Measurements from ENCODE around the gene GGT1.

DNA sequence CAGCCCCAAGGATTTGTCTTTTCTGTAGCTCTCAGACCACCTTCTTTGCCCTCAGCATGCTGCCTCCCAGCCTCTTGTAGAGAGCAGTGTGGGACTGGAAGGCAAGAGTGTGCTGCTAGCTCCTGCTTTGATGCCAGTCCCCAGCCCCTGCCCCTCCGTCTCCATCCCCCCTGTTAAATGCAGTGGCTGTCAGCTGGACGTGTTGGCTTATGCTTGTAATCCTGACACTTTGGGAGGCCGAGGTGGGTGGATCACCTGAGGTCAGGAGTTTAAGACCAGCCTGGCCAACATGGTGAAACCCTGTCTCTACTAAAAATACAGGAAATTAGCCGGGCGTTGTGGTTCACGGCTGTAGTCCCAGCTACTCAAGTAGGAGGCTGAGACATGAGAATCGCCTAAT is 31.7 kb upstream of the GGT1 start:
- TF ChIP-seq POLR2A (IDR thresholded peaks at IDR 0.05), result no peak
- TF ChIP-seq, protein P1, sequence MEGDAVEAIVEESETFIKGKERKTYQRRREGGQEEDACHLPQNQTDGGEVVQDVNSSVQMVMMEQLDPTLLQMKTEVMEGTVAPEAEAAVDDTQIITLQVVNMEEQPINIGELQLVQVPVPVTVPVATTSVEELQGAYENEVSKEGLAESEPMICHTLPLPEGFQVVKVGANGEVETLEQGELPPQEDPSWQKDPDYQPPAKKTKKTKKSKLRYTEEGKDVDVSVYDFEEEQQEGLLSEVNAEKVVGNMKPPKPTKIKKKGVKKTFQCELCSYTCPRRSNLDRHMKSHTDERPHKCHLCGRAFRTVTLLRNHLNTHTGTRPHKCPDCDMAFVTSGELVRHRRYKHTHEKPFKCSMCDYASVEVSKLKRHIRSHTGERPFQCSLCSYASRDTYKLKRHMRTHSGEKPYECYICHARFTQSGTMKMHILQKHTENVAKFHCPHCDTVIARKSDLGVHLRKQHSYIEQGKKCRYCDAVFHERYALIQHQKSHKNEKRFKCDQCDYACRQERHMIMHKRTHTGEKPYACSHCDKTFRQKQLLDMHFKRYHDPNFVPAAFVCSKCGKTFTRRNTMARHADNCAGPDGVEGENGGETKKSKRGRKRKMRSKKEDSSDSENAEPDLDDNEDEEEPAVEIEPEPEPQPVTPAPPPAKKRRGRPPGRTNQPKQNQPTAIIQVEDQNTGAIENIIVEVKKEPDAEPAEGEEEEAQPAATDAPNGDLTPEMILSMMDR (IDR thresholded peaks at IDR 0.05), result no peak
